ENCODE data around the gene CGREF1.

- no peak for TF ChIP-seq CTCF (conservative IDR thresholded peaks at IDR 0.05 in 1 of 2, IDR thresholded peaks at IDR 0.05 in 1 of 2; ENCODE audit: low read depth in 1 of 2, low read length in 2 of 2)
- TF ChIP-seq EZH2 (IDR thresholded peaks at IDR 0.05; ENCODE audit: low read length, missing control alignments) = no peak
Measured at GRCh38 chr2:27152102-27152795, 33.3 kb upstream of the CGREF1 start.
